Skeletal muscle satellite cell (primary cell): ENCODE data around the gene SNAPIN.
"Not testable (repeated sequence)": the region's sequence is repeated elsewhere in the genome, so short reads cannot be mapped to it uniquely, and the experiment has no call there.

Experiments
- H3K27me3 ChIP-seq: 2 replicates; pipeline ENCODE4 v1.7.0; 2013; ENCODE audit warnings: low read length; ENCODE audit not compliant: control insufficient read depth, insufficient read depth
- H3K36me3 ChIP-seq: 2 replicates; pipeline ENCODE4 v1.7.0; 2013; ENCODE audit warnings: mild to moderate bottlenecking, control low read depth, low read length; ENCODE audit not compliant: insufficient read depth
- H3K4me1 ChIP-seq: 2 replicates; pipeline ENCODE4 v1.7.0; 2013; ENCODE audit warnings: low read length; ENCODE audit not compliant: control insufficient read depth, insufficient read depth
- H3K4me2 ChIP-seq: 2 replicates; pipeline ENCODE4 v1.7.0; 2013; ENCODE audit warnings: mild to moderate bottlenecking, low read length
- H3K4me3 ChIP-seq: 2 replicates; pipeline ENCODE4 v1.7.0; 2013; ENCODE audit warnings: low read length
- H3K9ac ChIP-seq: 2 replicates; pipeline ENCODE4 v1.7.0; 2013; ENCODE audit warnings: mild to moderate bottlenecking, low read depth, low read length, moderate library complexity
- H3K9me3 ChIP-seq: replicated peaks from 2 replicates; pipeline ENCODE4 v1.7.0; 2013; ENCODE audit warnings: mild to moderate bottlenecking, control low read depth, low read length

Gene SNAPIN

GRCh38 chr1:153638261-153638660 lies 20.2 kb upstream of the SNAPIN start:
- no peaks in the 10 kb centered on the region for H3K27me3 ChIP-seq
- peaks cover 70% of the 10 kb centered on the region for H3K36me3 ChIP-seq
- no peak overlapping the region for H3K4me2 ChIP-seq
- H3K4me1 ChIP-seq: peaks cover 19% of the 10 kb centered on the region
- no peaks in the 10 kb centered on the region for H3K9me3 ChIP-seq
- no peak overlapping the region for H3K4me3 ChIP-seq
- no peak overlapping the region for H3K9ac ChIP-seq

GRCh38 chr1:153639280-153639679 lies 19.2 kb upstream of the SNAPIN start:
- H3K36me3 ChIP-seq: peaks cover 80% of the 10 kb centered on the region
- no peak overlapping the region for H3K9ac ChIP-seq
- H3K27me3 ChIP-seq: no peaks in the 10 kb centered on the region
- H3K4me2 ChIP-seq: no peak overlapping the region
- peaks cover 15% of the 10 kb centered on the region for H3K4me1 ChIP-seq
- no peaks in the 10 kb centered on the region for H3K9me3 ChIP-seq
- no peak overlapping the region for H3K4me3 ChIP-seq

GRCh38 chr1:153640213-153640612 lies 18.3 kb upstream of the SNAPIN start:
- H3K9ac ChIP-seq, H3K9me3 ChIP-seq, H3K27me3 ChIP-seq, H3K4me2 ChIP-seq, H3K4me3 ChIP-seq: not testable (repeated sequence)
- Histone ChIP-seq H3K36me3 (peaks cover 89% of the 10 kb centered on the region), H3K4me1 (peaks cover 15% of the 10 kb centered on the region)

GRCh38 chr1:153640861-153641260 lies 17.6 kb upstream of the SNAPIN start:
- Histone ChIP-seq H3K9me3 (no peaks in the 10 kb centered on the region), H3K9ac (no peak overlapping the region), H3K4me2 (no peak overlapping the region), H3K4me1 (peaks cover 12% of the 10 kb centered on the region), H3K36me3 (peaks cover 96% of the 10 kb centered on the region), H3K4me3 (no peak overlapping the region), H3K27me3 (no peaks in the 10 kb centered on the region)

GRCh38 chr1:153642161-153642560 lies 16.3 kb upstream of the SNAPIN start:
- Histone ChIP-seq H3K9me3 (no peaks in the 10 kb centered on the region), H3K27me3 (no peaks in the 10 kb centered on the region), H3K9ac (no peak overlapping the region), H3K36me3 (peaks cover 95% of the 10 kb centered on the region), H3K4me2 (no peak overlapping the region), H3K4me1 (peaks cover under 1% of the 10 kb centered on the region), H3K4me3 (no peak overlapping the region)

GRCh38 chr1:153643100-153643499 lies 15.4 kb upstream of the SNAPIN start:
- H3K36me3 ChIP-seq: peaks cover 86% of the 10 kb centered on the region
- H3K9ac ChIP-seq: no peak overlapping the region
- no peaks in the 10 kb centered on the region for H3K4me1 ChIP-seq

GRCh38 chr1:153643816-153644215 lies 14.7 kb upstream of the SNAPIN start:
- H3K4me1 ChIP-seq: no peaks in the 10 kb centered on the region
- H3K4me2 ChIP-seq: no peak overlapping the region
- H3K9ac ChIP-seq: no peak overlapping the region
- H3K36me3 ChIP-seq: peaks cover 81% of the 10 kb centered on the region
- no peak overlapping the region for H3K4me3 ChIP-seq
- no peaks in the 10 kb centered on the region for H3K9me3 ChIP-seq
- no peaks in the 10 kb centered on the region for H3K27me3 ChIP-seq

More at GRCh38 chr1:153643100-153643499, 15.4 kb upstream of the SNAPIN start:
- Histone ChIP-seq H3K4me2 (no peak overlapping the region), H3K9me3 (no peaks in the 10 kb centered on the region), H3K4me3 (no peak overlapping the region), H3K27me3 (no peaks in the 10 kb centered on the region)

GRCh38 chr1:153646672-153647345 lies 11.7 kb upstream of the SNAPIN start:
- no peaks in the 10 kb centered on the region for H3K4me1 ChIP-seq
- H3K27me3 ChIP-seq: no peaks in the 10 kb centered on the region
- no peak overlapping the region for H3K4me2 ChIP-seq
- peaks cover 51% of the 10 kb centered on the region for H3K36me3 ChIP-seq
- H3K9ac ChIP-seq: no peak overlapping the region
- H3K9me3 ChIP-seq: no peaks in the 10 kb centered on the region
- H3K4me3 ChIP-seq: no peak overlapping the region

- H3K4me3 ChIP-seq: no peak overlapping the region
- H3K27me3 ChIP-seq: no peaks in the 10 kb centered on the region
- peaks cover 46% of the 10 kb centered on the region for H3K36me3 ChIP-seq
- no peaks in the 10 kb centered on the region for H3K9me3 ChIP-seq
- no peaks in the 10 kb centered on the region for H3K4me1 ChIP-seq
- H3K4me2 ChIP-seq: no peak overlapping the region
- no peak overlapping the region for H3K9ac ChIP-seq
Observed at GRCh38 chr1:153647346-153647714, 11.2 kb upstream of the SNAPIN start.

GRCh38 chr1:153648000-153648643 lies 10.4 kb upstream of the SNAPIN start:
- H3K9ac ChIP-seq: no peak overlapping the region
- no peaks in the 10 kb centered on the region for H3K27me3 ChIP-seq
- H3K4me3 ChIP-seq: no peak overlapping the region

GRCh38 chr1:153649137-153649862 lies 9.2 kb upstream of the SNAPIN start:
- no peaks in the 10 kb centered on the region for H3K9me3 ChIP-seq
- H3K4me2 ChIP-seq: no peak overlapping the region
- peaks cover 12% of the 10 kb centered on the region for H3K4me1 ChIP-seq
- no peaks in the 10 kb centered on the region for H3K27me3 ChIP-seq
- no peak overlapping the region for H3K4me3 ChIP-seq
- H3K36me3 ChIP-seq: peaks cover 27% of the 10 kb centered on the region
- H3K9ac ChIP-seq: no peak overlapping the region

More at GRCh38 chr1:153648000-153648643, 10.4 kb upstream of the SNAPIN start:
- Histone ChIP-seq H3K4me2 (no peak overlapping the region), H3K36me3 (peaks cover 38% of the 10 kb centered on the region), H3K4me1 (peaks cover 8% of the 10 kb centered on the region), H3K9me3 (no peaks in the 10 kb centered on the region)
